Lower lobe of right lung (tissue), 2 donors: ENCODE measurements around the gene EIF4A2. TPM values are rescaled to one million over a fixed set of nuclear protein-coding genes. Genes with fewer than 3 reads are reported as not detected.
A peak's percentile ranks its signal among the peaks of the same experiment; 100 is the strongest.

Experiments used
- ATAC-seq, 2 donors: fragments of 200-7000 bp; cut with Tn5 transposase; one replicate each; pipeline ENCODE4 v1.9.1; 2020 to 2022; ENCODE audit warnings: mild to moderate bottlenecking in 2 of 2, moderate library complexity in 2 of 2
- DNase-seq: peaks from one replicate; pipeline ENCODE4 v3.0.0-alpha.2; 2020
- H3K27ac ChIP-seq: fragments of 200-600 bp; one replicate; pipeline ENCODE4 v1.8.0; 2022
- H3K27me3 ChIP-seq: fragments of 200-600 bp; one replicate; pipeline ENCODE4 v1.8.0; 2022; ENCODE audit warnings: low read depth
- H3K36me3 ChIP-seq: fragments of 200-600 bp; one replicate; pipeline ENCODE4 v1.8.0; 2022; ENCODE audit warnings: mild to moderate bottlenecking
- H3K4me1 ChIP-seq: fragments of 200-600 bp; one replicate; pipeline ENCODE4 v1.8.0; 2022
- H3K4me3 ChIP-seq: fragments of 200-600 bp; one replicate; pipeline ENCODE4 v1.8.0; 2022; ENCODE audit warnings: mild to moderate bottlenecking
- H3K9me3 ChIP-seq: fragments of 200-600 bp; one replicate; pipeline ENCODE4 v1.8.0; 2022
- CTCF ChIP-seq: fragments of 200-600 bp; IDR thresholded peaks from one replicate; pipeline ENCODE4 v1.8.0; 2022; ENCODE audit warnings: antibody characterized with exemption, mild to moderate bottlenecking
- intact Hi-C: fragments of 100-400 bp; cut with DNase I; formaldehyde crosslinking; loops from one replicate; pipeline ENCODE4 v1.11.0; 2022
- long read RNA-seq: library from polyadenylated mRNA; unstranded; transcript quantifications from one replicate; pipeline ENCODE4 v2.0.0, GENCODE V29; 2021
- total RNA-seq: library from RNA; stranded (reverse); fragmentation: NEBNext Ultra II Directional; extraction: Animal tissue kit (Norgen Biotek cat#: 25700); gene quantifications from one replicate; pipeline ENCODE4 v1.2.1, GENCODE V29; 2021
- donor health status: DM: no; HTN: yes; CAD: no; lungs with severe emphysema.

Gene EIF4A2
- total RNA-seq: 424 TPM
- long read RNA-seq, transcript EIF4A2-203 (10 exons, 1,751 nt): minor isoform, 15 of 454 reads
- long read RNA-seq, transcript EIF4A2-205 (11 exons, 1,889 nt): minor isoform, 76 of 454 reads
- long read RNA-seq, transcript EIF4A2-207 (10 exons, 1,729 nt): minor isoform, 5 of 454 reads
- long read RNA-seq, transcript EIF4A2-201 (11 exons, 1,919 nt): major isoform, 281 of 454 reads
- long read RNA-seq, partial matches to known transcripts: 45 of 454 reads
- long read RNA-seq, other reads (novel, unspliced or antisense): 29 of 454 reads

GRCh38 chr3:186783058-186783730 is at the start of gene EIF4A2:
Gene EIF4A2, plus strand, starts transcription at chr3:186783577. Its CDS starts 34 bp downstream, at chr3:186783611.
- no peaks in the 10 kb centered on the region for H3K27me3 ChIP-seq
- no peaks in the 10 kb centered on the region for H3K9me3 ChIP-seq
- TF ChIP-seq CTCF: no peak
- H3K4me1 ChIP-seq: peaks cover 35% of the 10 kb centered on the region
- H3K36me3 ChIP-seq: peaks cover 40% of the 10 kb centered on the region
- ATAC-seq (peak; percentile 95 to 96), DNase-seq (peak; percentile 94)
- peak within 1 kb of the TSS; percentile 87 for H3K4me3 ChIP-seq
- H3K27ac ChIP-seq: peak within 1 kb of the TSS; percentile 99
- intact Hi-C loops: no loop called here

- no peak overlapping the region for H3K27ac ChIP-seq
- intact Hi-C loops: no loop called here
- no peaks in the 10 kb centered on the region for H3K9me3 ChIP-seq
- DNase-seq: no peak
- H3K4me1 ChIP-seq: no peaks in the 10 kb centered on the region
- H3K36me3 ChIP-seq: no peaks in the 10 kb centered on the region
- peak in 1 of 2 donors; percentile 20 for ATAC-seq
- no peak for TF ChIP-seq CTCF
- no peak overlapping the region for H3K4me3 ChIP-seq
- no peaks in the 10 kb centered on the region for H3K27me3 ChIP-seq
Measured at GRCh38 chr3:186742618-186743380, 40.6 kb upstream of the EIF4A2 start.

- intact Hi-C loops: no loop called here
- Histone ChIP-seq H3K4me1 (no peaks in the 10 kb centered on the region), H3K27me3 (no peaks in the 10 kb centered on the region), H3K36me3 (no peaks in the 10 kb centered on the region), H3K9me3 (no peaks in the 10 kb centered on the region), H3K27ac (no peak overlapping the region), H3K4me3 (no peak overlapping the region)
- DNase-seq: no peak
- ATAC-seq: no peak
- no peak for TF ChIP-seq CTCF
Measured at GRCh38 chr3:186743666-186744065, 39.7 kb upstream of the EIF4A2 start.

- Histone ChIP-seq H3K36me3 (no peaks in the 10 kb centered on the region), H3K4me3 (no peak overlapping the region), H3K27ac (peak overlapping the region; percentile 51), H3K4me1 (no peaks in the 10 kb centered on the region), H3K27me3 (no peaks in the 10 kb centered on the region), H3K9me3 (no peaks in the 10 kb centered on the region)
- ATAC-seq (peak; percentile 96), DNase-seq (peak; percentile 74)
- intact Hi-C loops: no loop called here
- TF ChIP-seq CTCF: no peak
Measured at GRCh38 chr3:186746008-186746407, 37.4 kb upstream of the EIF4A2 start.

- DNase-seq: no peak
- ATAC-seq: no peak
- Histone ChIP-seq H3K36me3 (no peaks in the 10 kb centered on the region), H3K27me3 (no peaks in the 10 kb centered on the region), H3K9me3 (no peaks in the 10 kb centered on the region), H3K4me3 (no peak overlapping the region), H3K4me1 (no peaks in the 10 kb centered on the region), H3K27ac (no peak overlapping the region)
- TF ChIP-seq CTCF: no peak
- intact Hi-C loops: no loop called here
Measured at GRCh38 chr3:186750316-186750715, 33.1 kb upstream of the EIF4A2 start.
